Ectodermal cell (in vitro differentiated cells): Measurements from ENCODE around the gene GABBR2.

Experiments used
- H3K27ac ChIP-seq: 2 replicates; pipeline ENCODE4 v1.7.0; 2013; ENCODE audit warnings: mild to moderate bottlenecking, low read depth, low read length; ENCODE audit not compliant: insufficient read depth, poor library complexity, severe bottlenecking
- H3K27me3 ChIP-seq: 2 replicates; pipeline ENCODE4 v1.7.0; 2013; ENCODE audit warnings: mild to moderate bottlenecking, low read length; ENCODE audit not compliant: insufficient read depth, control insufficient read depth, poor library complexity, severe bottlenecking
- H3K36me3 ChIP-seq: one replicate; pipeline ENCODE4 v1.7.0; 2013; ENCODE audit warnings: low read length; ENCODE audit not compliant: control insufficient read depth, insufficient read depth
- H3K4me1 ChIP-seq: one replicate; pipeline ENCODE4 v1.7.0; 2013; ENCODE audit warnings: low read length; ENCODE audit not compliant: control insufficient read depth, insufficient read depth
- H3K4me3 ChIP-seq: 2 replicates; pipeline ENCODE4 v1.7.0; 2013; ENCODE audit warnings: low read depth, low read length, control low read depth; ENCODE audit not compliant: insufficient read depth
- H3K9me3 ChIP-seq: 2 replicates; pipeline ENCODE4 v1.7.0; 2013; ENCODE audit warnings: mild to moderate bottlenecking, low read length, moderate library complexity; ENCODE audit not compliant: control insufficient read depth
- WGBS, 2 experiments: methylation state at CpG; one replicate each; pipeline ENCODE4 v1.1.7; 2013; ENCODE audit warnings: missing lambda C conversion rate in 2 of 2; 5-methylcytosine and 5-hydroxymethylcytosine counted together

The GABBR2 gene

GRCh38 chr9:98572796-98573195, 135.9 kb downstream of the GABBR2 start:
- no peaks in the 10 kb centered on the region for H3K36me3 ChIP-seq
- H3K4me1 ChIP-seq = peaks cover 13% of the 10 kb centered on the region
- H3K27me3 ChIP-seq = no peaks in the 10 kb centered on the region
- H3K27ac ChIP-seq = no peak overlapping the region
- H3K4me3 ChIP-seq = no peak overlapping the region
- H3K9me3 ChIP-seq = no peaks in the 10 kb centered on the region
- WGBS, 2 experiments = 95 to 96% methylated on average over 7 of the region's 7 CpGs

DNA sequence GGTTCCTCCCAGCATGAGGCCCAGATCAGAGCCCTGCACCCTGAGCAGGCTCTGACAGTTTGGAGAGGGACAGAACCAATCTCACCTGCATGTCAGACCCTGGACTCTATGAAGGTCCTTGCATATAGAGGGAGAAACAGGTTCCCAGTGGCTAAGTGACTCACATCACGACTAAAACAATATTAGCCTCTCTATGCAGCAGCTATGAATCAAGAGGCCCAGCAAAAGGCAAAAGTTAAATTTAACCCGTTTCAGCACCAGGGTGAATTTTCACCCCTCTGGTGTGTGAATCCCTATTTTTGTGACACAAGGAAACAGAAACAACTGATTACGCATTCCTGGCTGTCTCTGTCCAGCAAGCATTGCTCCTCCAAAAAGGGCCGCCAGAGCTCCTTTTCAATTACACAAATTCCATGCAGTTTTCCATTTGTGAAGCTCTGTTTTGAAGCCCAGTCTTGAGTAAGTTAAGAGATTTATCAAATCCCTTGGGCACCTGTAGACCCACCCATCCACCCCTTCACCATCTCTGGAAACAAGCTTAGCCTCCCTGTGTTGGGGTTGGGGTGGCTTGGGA, 136.6 kb downstream of the GABBR2 start:
- H3K9me3 ChIP-seq = no peaks in the 10 kb centered on the region
- WGBS, 2 experiments = 83 to 92% methylated on average over 4 of the region's 4 CpGs
- no peaks in the 10 kb centered on the region for H3K36me3 ChIP-seq
- no peak overlapping the region for H3K27ac ChIP-seq
- H3K27me3 ChIP-seq = no peaks in the 10 kb centered on the region
- no peak overlapping the region for H3K4me3 ChIP-seq
- H3K4me1 ChIP-seq = peaks cover 13% of the 10 kb centered on the region

DNA sequence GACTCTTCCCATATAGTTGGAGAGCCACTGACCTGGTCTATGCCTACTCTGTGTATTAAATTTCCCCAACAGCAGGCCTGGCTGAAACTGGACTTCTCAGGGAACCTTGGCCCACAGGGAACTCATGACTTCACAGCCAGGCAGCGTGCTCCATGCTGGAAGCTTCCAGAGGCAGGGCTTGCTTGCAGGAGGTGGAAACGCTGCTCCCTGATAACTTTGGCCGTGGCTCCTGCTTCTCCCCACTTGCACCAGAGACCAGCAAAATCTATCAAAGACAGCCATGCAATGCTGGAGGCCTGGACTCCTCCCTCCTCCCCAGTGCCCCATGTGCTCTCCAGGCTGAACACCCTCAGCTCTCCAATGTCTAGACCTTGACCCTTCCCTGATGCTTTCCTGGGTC, 137.1 kb downstream of the GABBR2 start:
- no peaks in the 10 kb centered on the region for H3K27me3 ChIP-seq
- H3K4me1 ChIP-seq = peaks cover 13% of the 10 kb centered on the region
- no peaks in the 10 kb centered on the region for H3K9me3 ChIP-seq
- H3K4me3 ChIP-seq = no peak overlapping the region
- H3K27ac ChIP-seq = no peak overlapping the region
- H3K36me3 ChIP-seq = no peaks in the 10 kb centered on the region
- 91 to 93% methylated on average over 3 of the region's 3 CpGs for WGBS, 2 experiments

- 86 to 87% methylated on average over 12 of the region's 12 CpGs for WGBS, 2 experiments
Measured at GRCh38 chr9:98570663-98571440, 137.9 kb downstream of the GABBR2 start.

DNA sequence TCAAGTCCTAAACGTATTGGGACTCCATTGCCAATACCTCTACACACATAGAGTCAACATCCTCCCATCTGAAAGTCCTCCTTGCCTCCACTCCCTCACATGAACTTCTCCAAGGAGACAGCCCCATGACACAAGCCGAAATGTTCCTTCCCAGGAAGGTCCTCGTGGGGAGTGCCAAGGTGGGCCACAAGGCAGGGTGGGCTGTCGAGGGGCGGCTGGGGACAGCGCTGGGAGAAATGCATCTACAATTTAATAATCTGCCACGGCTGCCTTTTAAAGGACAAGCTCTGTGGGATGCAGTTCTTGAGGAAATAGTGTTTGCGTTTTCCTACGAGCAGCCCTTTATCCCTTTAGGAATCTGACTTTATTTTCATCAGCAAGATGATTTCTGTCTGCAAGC, 138.7 kb downstream of the GABBR2 start:
- Histone ChIP-seq H3K9me3 (no peaks in the 10 kb centered on the region), H3K36me3 (no peaks in the 10 kb centered on the region), H3K27me3 (no peaks in the 10 kb centered on the region), H3K4me1 (peaks cover 13% of the 10 kb centered on the region), H3K4me3 (no peak overlapping the region), H3K27ac (no peak overlapping the region)
- 93 to 96% methylated on average over 9 of the region's 9 CpGs for WGBS, 2 experiments

More at GRCh38 chr9:98570663-98571440, 137.9 kb downstream of the GABBR2 start:
- no peaks in the 10 kb centered on the region for H3K27me3 ChIP-seq
- no peaks in the 10 kb centered on the region for H3K36me3 ChIP-seq
- peaks cover 13% of the 10 kb centered on the region for H3K4me1 ChIP-seq
- no peaks in the 10 kb centered on the region for H3K9me3 ChIP-seq
- no peak overlapping the region for H3K27ac ChIP-seq
- H3K4me3 ChIP-seq = no peak overlapping the region

- H3K27me3 ChIP-seq = no peaks in the 10 kb centered on the region
- no peaks in the 10 kb centered on the region for H3K9me3 ChIP-seq
- H3K4me1 ChIP-seq = peaks cover 13% of the 10 kb centered on the region
- no peaks in the 10 kb centered on the region for H3K36me3 ChIP-seq
- 90 to 92% methylated on average over 4 of the region's 4 CpGs for WGBS, 2 experiments
- H3K27ac ChIP-seq = no peak overlapping the region
- no peak overlapping the region for H3K4me3 ChIP-seq
Measured at GRCh38 chr9:98569491-98569890, 139.2 kb downstream of the GABBR2 start.

GRCh38 chr9:98568909-98569469, 139.7 kb downstream of the GABBR2 start:
- H3K4me3 ChIP-seq = no peak overlapping the region
- no peaks in the 10 kb centered on the region for H3K27me3 ChIP-seq
- no peak overlapping the region for H3K27ac ChIP-seq
- no peaks in the 10 kb centered on the region for H3K9me3 ChIP-seq
- peaks cover 13% of the 10 kb centered on the region for H3K4me1 ChIP-seq
- H3K36me3 ChIP-seq = no peaks in the 10 kb centered on the region
- WGBS, 2 experiments = 82 to 83% methylated on average over 6 of the region's 6 CpGs

GRCh38 chr9:98568234-98568908, 140.4 kb downstream of the GABBR2 start:
- Histone ChIP-seq H3K4me1 (peaks cover 13% of the 10 kb centered on the region), H3K27ac (no peak overlapping the region), H3K36me3 (no peaks in the 10 kb centered on the region), H3K4me3 (no peak overlapping the region), H3K9me3 (no peaks in the 10 kb centered on the region), H3K27me3 (no peaks in the 10 kb centered on the region)
- WGBS, 2 experiments = 88 to 90% methylated on average over 4 of the region's 4 CpGs

DNA sequence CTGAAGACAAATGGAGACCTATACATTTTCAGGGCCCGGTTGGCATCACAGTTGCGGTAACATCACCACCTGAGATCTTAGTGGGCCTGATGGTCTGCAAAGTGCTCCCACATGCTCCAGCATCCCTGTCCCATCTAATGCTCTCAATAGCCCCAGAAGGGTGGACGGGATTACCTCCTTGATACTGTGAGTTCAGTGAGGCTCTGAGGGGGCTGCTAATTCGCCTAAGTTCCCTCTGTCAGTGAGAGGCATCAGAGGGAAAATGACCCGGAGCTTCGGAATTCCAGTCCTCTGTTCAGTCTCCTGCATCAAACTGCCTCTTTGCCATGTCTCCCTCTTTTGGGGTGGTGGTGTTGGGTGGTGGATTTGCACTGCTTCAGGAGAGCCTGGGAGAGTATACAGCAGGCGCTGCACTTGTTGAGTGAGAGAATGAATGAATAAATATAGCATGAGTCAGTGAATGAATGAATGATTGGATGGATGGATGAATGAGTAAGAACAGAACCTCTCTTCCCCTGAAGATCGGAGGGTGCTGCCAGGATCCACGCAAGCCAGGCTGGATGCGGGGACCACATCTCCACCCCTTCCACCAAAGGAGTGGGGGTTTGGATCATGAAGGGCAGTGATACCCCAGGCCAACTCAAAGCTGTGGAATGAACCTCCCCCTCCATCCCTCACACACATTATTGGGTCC, 141.0 kb downstream of the GABBR2 start:
- H3K27ac ChIP-seq = no peak overlapping the region
- H3K27me3 ChIP-seq = no peaks in the 10 kb centered on the region
- 93 to 94% methylated on average over 8 to 10 of the region's 10 CpGs for WGBS, 2 experiments
- no peaks in the 10 kb centered on the region for H3K9me3 ChIP-seq
- H3K36me3 ChIP-seq = no peaks in the 10 kb centered on the region
- peaks cover 11% of the 10 kb centered on the region for H3K4me1 ChIP-seq
- H3K4me3 ChIP-seq = no peak overlapping the region
